ENCODE results near the gene SSC5D. TPM values are rescaled to one million over a fixed set of nuclear protein-coding genes. Genes with fewer than 3 reads are reported as not detected.
A peak's percentile ranks its signal among the peaks of the same experiment; 100 is the strongest.

SSC5D gene
- total RNA-seq, 1 donor from 2014 or later: 46.8 TPM

- Histone ChIP-seq H3K4me2 (ENCODE audit: low read length) (peak overlapping the region; percentile 62), H2AFZ (ENCODE audit: low read depth, low read length) (no peak overlapping the region), H3K36me3 (ENCODE audit: insufficient read depth, low read length) (no peaks in the 10 kb centered on the region), H4K20me1 (ENCODE audit: insufficient read depth, low read length) (no peaks in the 10 kb centered on the region), H3K27ac (ENCODE audit: low read depth, low read length) (peak overlapping the region; percentile 46), H3K79me2 (ENCODE audit: insufficient read depth, low read length) (no peaks in the 10 kb centered on the region), H3K4me3 (ENCODE audit: insufficient read depth, low read depth, low read length) (no peak overlapping the region), H3K9me3 (ENCODE audit: insufficient read depth, low read depth, low read length) (no peaks in the 10 kb centered on the region), H3K9ac (ENCODE audit: low read length) (peak overlapping the region; percentile 18), H3K4me1 (ENCODE audit: insufficient read depth, low read length) (peaks cover 34% of the 10 kb centered on the region), H3K27me3 (ENCODE audit: insufficient read depth, low read length) (no peaks in the 10 kb centered on the region)
- Mint-ChIP-seq H3K36me3 (ENCODE audit: low read depth, unreplicated experiment) (no peaks in the 10 kb centered on the region), H3K9me3 (ENCODE audit: unreplicated experiment) (no peaks in the 10 kb centered on the region), H3K27ac (ENCODE audit: unreplicated experiment) (peak overlapping the region; percentile 96), H3K4me3 (ENCODE audit: unreplicated experiment) (no peak overlapping the region), H3K4me1 (ENCODE audit: low read depth, unreplicated experiment) (peaks cover 30% of the 10 kb centered on the region), H3K27me3 (ENCODE audit: low read depth, unreplicated experiment) (no peaks in the 10 kb centered on the region)
- FAIRE-seq (no peak), DNase-seq (ENCODE audit: low read depth) (no peak)
- no peak for TF ChIP-seq CTCF (IDR thresholded peaks at IDR 0.05; ENCODE audit: insufficient read depth, low read depth, low read length)
- TF ChIP-seq EZH2 (IDR thresholded peaks at IDR 0.05; ENCODE audit: insufficient read depth, low read length): no peak
These were observed 64.0 kb downstream of the SSC5D start for GRCh38 chr19:55552206-55552605.

- H3K36me3 ChIP-seq (ENCODE audit: insufficient read depth, low read length): no peaks in the 10 kb centered on the region
- H3K4me3 ChIP-seq (ENCODE audit: insufficient read depth, low read depth, low read length): no peak overlapping the region
- Mint-ChIP-seq H3K4me1 (ENCODE audit: low read depth, unreplicated experiment) (peaks cover 30% of the 10 kb centered on the region), H3K4me3 (ENCODE audit: unreplicated experiment) (peak overlapping the region; percentile 21), H3K27ac (ENCODE audit: unreplicated experiment) (peak overlapping the region; percentile 96), H3K36me3 (ENCODE audit: low read depth, unreplicated experiment) (no peaks in the 10 kb centered on the region), H3K9me3 (ENCODE audit: unreplicated experiment) (no peaks in the 10 kb centered on the region), H3K27me3 (ENCODE audit: low read depth, unreplicated experiment) (no peaks in the 10 kb centered on the region)
- peaks cover 30% of the 10 kb centered on the region for H3K4me1 ChIP-seq (ENCODE audit: insufficient read depth, low read length)
- no peaks in the 10 kb centered on the region for H3K79me2 ChIP-seq (ENCODE audit: insufficient read depth, low read length)
- TF ChIP-seq EZH2 (IDR thresholded peaks at IDR 0.05; ENCODE audit: insufficient read depth, low read length) (no peak), CTCF (IDR thresholded peaks at IDR 0.05; ENCODE audit: insufficient read depth, low read depth, low read length) (no peak)
- peak overlapping the region; percentile 18 for H3K9ac ChIP-seq (ENCODE audit: low read length)
- H3K4me2 ChIP-seq (ENCODE audit: low read length): peak overlapping the region; percentile 62
- no peaks in the 10 kb centered on the region for H4K20me1 ChIP-seq (ENCODE audit: insufficient read depth, low read length)
- DNase-seq (ENCODE audit: low read depth) (peak; percentile 95), FAIRE-seq (no peak)
- peak overlapping the region; percentile 46 for H3K27ac ChIP-seq (ENCODE audit: low read depth, low read length)
- H2AFZ ChIP-seq (ENCODE audit: low read depth, low read length): no peak overlapping the region
- no peaks in the 10 kb centered on the region for H3K9me3 ChIP-seq (ENCODE audit: insufficient read depth, low read depth, low read length)
- H3K27me3 ChIP-seq (ENCODE audit: insufficient read depth, low read length): no peaks in the 10 kb centered on the region
These were observed 64.4 kb downstream of the SSC5D start for GRCh38 chr19:55552620-55553019.
